ENCODE measurements around the gene CMPK1. TPM values are rescaled to one million over a fixed set of nuclear protein-coding genes. Genes with fewer than 3 reads are reported as not detected.

Gene CMPK1
- total RNA-seq, 1 donor from 2014 or later: 105 TPM

GRCh38 chr1:47411436-47411835, 77.8 kb downstream of the CMPK1 start:
- H3K9me3 Mint-ChIP-seq (ENCODE audit: unreplicated experiment): no peaks in the 10 kb centered on the region
- no peaks in the 10 kb centered on the region for H3K36me3 Mint-ChIP-seq (ENCODE audit: unreplicated experiment)
- H3K27me3 Mint-ChIP-seq (ENCODE audit: unreplicated experiment): peaks cover 7% of the 10 kb centered on the region
- H3K4me1 Mint-ChIP-seq (ENCODE audit: unreplicated experiment): peaks cover 55% of the 10 kb centered on the region
- no peak overlapping the region for H3K27ac Mint-ChIP-seq (ENCODE audit: unreplicated experiment)
- no peak for TF ChIP-seq CTCF (IDR thresholded peaks at IDR 0.05)
- no peak overlapping the region for H3K4me3 Mint-ChIP-seq (ENCODE audit: unreplicated experiment)
- no peak for DNase-seq (ENCODE audit: extremely low spot score, unreplicated experiment)

- Mint-ChIP-seq H3K36me3 (ENCODE audit: unreplicated experiment) (no peaks in the 10 kb centered on the region), H3K4me1 (ENCODE audit: unreplicated experiment) (peaks cover 50% of the 10 kb centered on the region), H3K4me3 (ENCODE audit: unreplicated experiment) (no peak overlapping the region), H3K9me3 (ENCODE audit: unreplicated experiment) (no peaks in the 10 kb centered on the region), H3K27ac (ENCODE audit: unreplicated experiment) (no peak overlapping the region), H3K27me3 (ENCODE audit: unreplicated experiment) (peaks cover 11% of the 10 kb centered on the region)
- TF ChIP-seq CTCF (IDR thresholded peaks at IDR 0.05): no peak
- DNase-seq (ENCODE audit: extremely low spot score, unreplicated experiment): no peak
Observed at GRCh38 chr1:47412437-47412836, 78.8 kb downstream of the CMPK1 start.

GRCh38 chr1:47415728-47416318, 82.2 kb downstream of the CMPK1 start, which contains the start of gene FOXE3:
Gene FOXE3 (plus strand): TSS chr1:47416285. CDS start chr1:47416316, 31 bp downstream.
- Mint-ChIP-seq H3K27me3 (ENCODE audit: unreplicated experiment) (peaks cover 19% of the 10 kb centered on the region), H3K36me3 (ENCODE audit: unreplicated experiment) (no peaks in the 10 kb centered on the region)

GRCh38 chr1:47416319-47417169, 83.0 kb downstream of the CMPK1 start:
- peak overlapping the region; percentile 69 for H3K4me3 Mint-ChIP-seq (ENCODE audit: unreplicated experiment)
- peaks cover 19% of the 10 kb centered on the region for H3K27me3 Mint-ChIP-seq (ENCODE audit: unreplicated experiment)
- DNase-seq (ENCODE audit: extremely low spot score, unreplicated experiment): no peak
- H3K27ac Mint-ChIP-seq (ENCODE audit: unreplicated experiment): no peak overlapping the region
- TF ChIP-seq CTCF (IDR thresholded peaks at IDR 0.05): no peak
- H3K4me1 Mint-ChIP-seq (ENCODE audit: unreplicated experiment): peaks cover 8% of the 10 kb centered on the region
- no peaks in the 10 kb centered on the region for H3K9me3 Mint-ChIP-seq (ENCODE audit: unreplicated experiment)
- H3K36me3 Mint-ChIP-seq (ENCODE audit: unreplicated experiment): no peaks in the 10 kb centered on the region

More at GRCh38 chr1:47415728-47416318, 82.2 kb downstream of the CMPK1 start, which contains the start of gene FOXE3:
- Mint-ChIP-seq H3K27ac (ENCODE audit: unreplicated experiment) (no peak within 1 kb of the TSS), H3K4me3 (ENCODE audit: unreplicated experiment) (peak within 1 kb of the TSS; percentile 69), H3K4me1 (ENCODE audit: unreplicated experiment) (peaks cover 16% of the 10 kb centered on the region), H3K9me3 (ENCODE audit: unreplicated experiment) (no peaks in the 10 kb centered on the region)
- TF ChIP-seq CTCF (IDR thresholded peaks at IDR 0.05): no peak
- no peak for DNase-seq (ENCODE audit: extremely low spot score, unreplicated experiment)
